Measurements from ENCODE around the gene ADAM11. TPM values are rescaled to one million over a fixed set of nuclear protein-coding genes. Genes with fewer than 3 reads are reported as not detected.

ADAM11 gene
- total RNA-seq, 2 donors from 2014 or later, result 1.9 to 3.5 TPM

- no peaks in the 10 kb centered on the region for H3K27me3 ChIP-seq (ENCODE audit: control insufficient read depth, insufficient read depth, low read length, poor library complexity, severe bottlenecking)
- Mint-ChIP-seq H3K4me1 (peaks cover 13% of the 10 kb centered on the region), H3K4me3 (no peak overlapping the region), H3K27me3 (ENCODE audit: insufficient read depth) (peaks cover 19% of the 10 kb centered on the region), H3K36me3 (ENCODE audit: low read depth) (no peaks in the 10 kb centered on the region), H3K27ac (no peak overlapping the region), H3K9me3 (no peaks in the 10 kb centered on the region)
- DNase-seq, result no peak
- TF ChIP-seq CTCF (conservative IDR thresholded peaks at IDR 0.05), result no peak
- no peak overlapping the region for H3K9ac ChIP-seq (ENCODE audit: extremely low read depth, low read length, poor library complexity, severe bottlenecking)
- no peaks in the 10 kb centered on the region for H3K36me3 ChIP-seq (ENCODE audit: control insufficient read depth, insufficient read depth, low read length)
- no peak overlapping the region for H3K4me3 ChIP-seq (ENCODE audit: low read length)
- H3K4me1 ChIP-seq (ENCODE audit: control insufficient read depth, insufficient read depth, low read length), result peaks cover 18% of the 10 kb centered on the region
- no peak overlapping the region for H3K27ac ChIP-seq (ENCODE audit: low read depth, low read length)
- WGBS, 2 experiments (ENCODE audit: insufficient coverage in 1 of 2, insufficient read length in 1 of 2), result 97 to 100% methylated on average over 4 to 11 of the region's 11 CpGs
- H3K9me3 ChIP-seq (ENCODE audit: control insufficient read depth, low read length), result no peaks in the 10 kb centered on the region
Measured at GRCh38 chr17:44768505-44769142, 9.8 kb downstream of the ADAM11 start.

GRCh38 chr17:44769230-44769629 is 10.4 kb downstream of the ADAM11 start:
- Histone ChIP-seq H3K4me1 (ENCODE audit: control insufficient read depth, insufficient read depth, low read length) (peaks cover 18% of the 10 kb centered on the region), H3K27ac (ENCODE audit: low read depth, low read length) (no peak overlapping the region), H3K4me3 (ENCODE audit: low read length) (no peak overlapping the region), H3K9ac (ENCODE audit: extremely low read depth, low read length, poor library complexity, severe bottlenecking) (no peak overlapping the region), H3K36me3 (ENCODE audit: control insufficient read depth, insufficient read depth, low read length) (no peaks in the 10 kb centered on the region), H3K27me3 (ENCODE audit: control insufficient read depth, insufficient read depth, low read length, poor library complexity, severe bottlenecking) (no peaks in the 10 kb centered on the region), H3K9me3 (ENCODE audit: control insufficient read depth, low read length) (no peaks in the 10 kb centered on the region)
- Mint-ChIP-seq H3K4me3 (no peak overlapping the region), H3K36me3 (ENCODE audit: low read depth) (no peaks in the 10 kb centered on the region), H3K27ac (no peak overlapping the region), H3K27me3 (ENCODE audit: insufficient read depth) (peaks cover 20% of the 10 kb centered on the region), H3K9me3 (no peaks in the 10 kb centered on the region), H3K4me1 (peaks cover 13% of the 10 kb centered on the region)
- TF ChIP-seq CTCF (conservative IDR thresholded peaks at IDR 0.05), result no peak
- no peak for DNase-seq
- 77 to 91% methylated on average over 4 to 6 of the region's 6 CpGs for WGBS, 2 experiments (ENCODE audit: insufficient coverage in 1 of 2, insufficient read length in 1 of 2)

GRCh38 chr17:44769647-44770084 is 10.9 kb downstream of the ADAM11 start:
- Histone ChIP-seq H3K4me3 (ENCODE audit: low read length) (no peak overlapping the region), H3K27me3 (ENCODE audit: control insufficient read depth, insufficient read depth, low read length, poor library complexity, severe bottlenecking) (no peaks in the 10 kb centered on the region), H3K27ac (ENCODE audit: low read depth, low read length) (no peak overlapping the region), H3K36me3 (ENCODE audit: control insufficient read depth, insufficient read depth, low read length) (no peaks in the 10 kb centered on the region), H3K4me1 (ENCODE audit: control insufficient read depth, insufficient read depth, low read length) (peaks cover 18% of the 10 kb centered on the region), H3K9me3 (ENCODE audit: control insufficient read depth, low read length) (no peaks in the 10 kb centered on the region), H3K9ac (ENCODE audit: extremely low read depth, low read length, poor library complexity, severe bottlenecking) (no peak overlapping the region)
- DNase-seq, result no peak
- H3K27ac Mint-ChIP-seq, result no peak overlapping the region
- H3K4me1 Mint-ChIP-seq, result peaks cover 13% of the 10 kb centered on the region
- no peaks in the 10 kb centered on the region for H3K36me3 Mint-ChIP-seq (ENCODE audit: low read depth)
- TF ChIP-seq CTCF (conservative IDR thresholded peaks at IDR 0.05), result no peak
- peaks cover 19% of the 10 kb centered on the region for H3K27me3 Mint-ChIP-seq (ENCODE audit: insufficient read depth)
- H3K4me3 Mint-ChIP-seq, result no peak overlapping the region
- WGBS, 2 experiments (ENCODE audit: insufficient coverage in 1 of 2, insufficient read length in 1 of 2), result 60 to 90% methylated on average over 1 to 14 of the region's 15 CpGs
- no peaks in the 10 kb centered on the region for H3K9me3 Mint-ChIP-seq
